GM12878 (cell line): ENCODE measurements around the gene ZNF329. TPM values are rescaled to one million over a fixed set of nuclear protein-coding genes. Genes with fewer than 3 reads are reported as not detected.

Experiments
- ATAC-seq: fragments of 200-7000 bp; cut with Tn5 transposase; 3 replicates; pipeline ENCODE4 v1.9.1; 2020; ENCODE audit warnings: mild to moderate bottlenecking, moderate library complexity
- BruUV-seq: library from RNA; stranded (reverse); fragments of 400-500 nt; replicated peaks from 2 replicates; lab custom pipeline; 2021; lab: Mats Ljungman, UMichigan
- CTCF ChIA-PET: fragments of 300-600 bp; sonication (Branson Sonifier 250); formaldehyde crosslinking; extraction: SDS; loops from one replicate; lab custom pipeline; 2021; ENCODE audit warnings: inconsistent platforms; lab: Yijun Ruan, JAX
- POLR2A ChIA-PET: fragments of 350-600 bp; formaldehyde crosslinking; extraction: SDS; loops from one replicate; lab custom pipeline; 2021; ENCODE audit warnings: inconsistent platforms; lab: Charles Lee
- RAD21 ChIA-PET: fragments of 300-600 bp; sonication (Branson Sonifier 250); formaldehyde crosslinking; loops from one replicate; lab custom pipeline; 2023; ENCODE audit warnings: antibody characterized with exemption; ENCODE audit not compliant: unreplicated experiment; lab: Charles Lee
- SMC1A ChIA-PET: fragments of 300-600 bp; sonication (Branson Sonifier 250); formaldehyde crosslinking; loops from one replicate; lab custom pipeline; 2023; ENCODE audit not compliant: unreplicated experiment, uncharacterized antibody; lab: Charles Lee
- DNase-seq: peaks from one replicate; pipeline ENCODE4 v3.0.0-alpha.2; 2011; ENCODE audit warnings: low read depth, low spot score
- FAIRE-seq: peaks from 3 replicates; lab custom pipeline; 2011; peaks lifted over from hg19 to GRCh38; lab: Jason Lieb, UNC
- H2AFZ ChIP-seq: 2 replicates; pipeline ENCODE4 v1.6.0; 2011; ENCODE audit warnings: low read depth, low read length, control low read depth; ENCODE audit not compliant: control insufficient read depth
- H3K27ac ChIP-seq: 2 replicates; pipeline ENCODE4 v1.5.1; 2011; ENCODE audit warnings: control low read depth; ENCODE audit not compliant: control insufficient read depth, insufficient read depth
- H3K27me3 ChIP-seq, 2 experiments: replicated peaks in 1 of 2; 2 replicates each; pipeline versions ENCODE4 v1.6.0 to v1.6.1; 2011; ENCODE audit warnings: low read length in 1 of 2; ENCODE audit not compliant: control insufficient read depth in 2 of 2, insufficient read depth in 2 of 2
- H3K36me3 ChIP-seq, 2 experiments: 2 replicates each; pipeline ENCODE4 v1.5.1; 2011; ENCODE audit warnings: low read length in 1 of 2; ENCODE audit not compliant: control insufficient read depth in 2 of 2, insufficient read depth in 2 of 2
- H3K4me1 ChIP-seq: 2 replicates; pipeline ENCODE4 v1.6.1; 2011; ENCODE audit warnings: mild to moderate bottlenecking, low read length, moderate library complexity, mixed read lengths; ENCODE audit not compliant: control insufficient read depth, insufficient read depth
- H3K4me2 ChIP-seq: 2 replicates; pipeline ENCODE4 v1.6.0; 2011; ENCODE audit warnings: control low read depth; ENCODE audit not compliant: control insufficient read depth, insufficient read depth
- H3K4me3 ChIP-seq: fragments of 200-600 bp; sonication (generic); 2 replicates; pipeline ENCODE4 v1.5.1; 2016
- H3K79me2 ChIP-seq: 2 replicates; pipeline ENCODE4 v1.6.0; 2011; ENCODE audit warnings: low read length; ENCODE audit not compliant: control insufficient read depth, insufficient read depth
- H3K9ac ChIP-seq: 2 replicates; pipeline ENCODE4 v1.8.0; 2011; ENCODE audit warnings: low read length, control low read depth, mixed read lengths; ENCODE audit not compliant: control insufficient read depth, insufficient read depth
- H3K9me3 ChIP-seq: replicated peaks from 3 replicates; pipeline ENCODE4 v1.5.1; 2011; ENCODE audit warnings: mild to moderate bottlenecking, low read length; ENCODE audit not compliant: control insufficient read depth, insufficient read depth
- H4K20me1 ChIP-seq: 2 replicates; pipeline ENCODE4 v1.6.0; 2011; ENCODE audit not compliant: control insufficient read depth, insufficient read depth
- ATF2 ChIP-seq: IDR thresholded peaks from 2 replicates; pipeline ENCODE4 v1.6.1; 2012; ENCODE audit warnings: low read length, inconsistent platforms
- BACH1 ChIP-seq: fragments of 450-650 bp; IDR thresholded peaks from 2 replicates; pipeline ENCODE4 v1.6.1; 2017; ENCODE audit warnings: mild to moderate bottlenecking, borderline replicate concordance
- CBX3 ChIP-seq: fragments of 200-600 bp; sonication (generic); IDR thresholded peaks from 2 replicates; pipeline ENCODE4 v1.6.1; 2016; ENCODE audit warnings: low read depth, borderline replicate concordance
- CREM ChIP-seq: IDR thresholded peaks from 2 replicates; pipeline ENCODE4 v1.6.1; 2014; ENCODE audit warnings: antibody characterized with exemption, low read depth
- ELK1 ChIP-seq: IDR thresholded peaks from 2 replicates; pipeline ENCODE4 v1.6.1; 2012; ENCODE audit warnings: low read depth, low read length, improper control_type of control experiment
- MYB ChIP-seq: fragments of 150-350 bp; IDR thresholded peaks from 2 replicates; pipeline ENCODE4 v1.6.1; 2014; ENCODE audit warnings: mild to moderate bottlenecking, low read depth, low read length, borderline replicate concordance
- MYC ChIP-seq: IDR thresholded peaks from 2 replicates; pipeline ENCODE4 v1.6.1; 2011; ENCODE audit warnings: mild to moderate bottlenecking, low read length, moderate library complexity, inconsistent platforms; ENCODE audit not compliant: insufficient read depth, insufficient replicate concordance, insufficient read length, severe bottlenecking
- NRF1 ChIP-seq: conservative IDR thresholded peaks from 2 replicates; pipeline ENCODE4 v1.6.1; 2011; ENCODE audit warnings: mild to moderate bottlenecking, low read depth, low read length, improper control_type of control experiment
- SRF ChIP-seq, 2 experiments: IDR thresholded peaks; 2 replicates each; pipeline ENCODE4 v1.6.1; 2011; ENCODE audit warnings: low read depth in 2 of 2, low read length in 2 of 2, mild to moderate bottlenecking in 1 of 2, moderate library complexity in 1 of 2
- TARDBP ChIP-seq: IDR thresholded peaks from 2 replicates; pipeline ENCODE4 v1.6.1; 2016; ENCODE audit warnings: borderline replicate concordance
- YY1 ChIP-seq: IDR thresholded peaks from 2 replicates; pipeline ENCODE4 v1.6.1; 2011; ENCODE audit warnings: low read depth, mild to moderate bottlenecking, low read length
- WGBS: methylation state at CpG from one replicate; pipeline ENCODE4 v1.1.6; 2016; ENCODE audit warnings: low lambda C conversion rate; ENCODE audit not compliant: insufficient replicate concordance, insufficient coverage; ENCODE audit errors: missing lambda C conversion rate; 5-methylcytosine and 5-hydroxymethylcytosine counted together
- in situ Hi-C: fragments of 300-500 bp; cut with MboI; formaldehyde crosslinking; loops from 9 replicates; pipeline ENCODE4 v1.14.3; 2018; ENCODE audit warnings: mixed read lengths
- intact Hi-C: fragments of 100-400 bp; cut with micrococcal nuclease; formaldehyde crosslinking; loops from one replicate; pipeline ENCODE4 v1.14.2; 2022; ENCODE audit not compliant: unreplicated experiment
- polyA plus RNA-seq, 11 experiments: library from polyadenylated mRNA; depleted of rRNA in 4 of 11; unstranded in 6 of 11; stranded (reverse) in 5 of 11; fragments of >200 nt; fragmentation: Nextera tagmentation in 4 of 11; fragmentation: Illumina TruSeq in 1 of 11; extraction: Ambion mirVana in 4 of 11; extraction: Trizol in 1 of 11; gene quantifications; 1 replicate in 1 of 11; 2 replicates in 10 of 11; pipeline versions ENCODE4 v1.2.1 to v1.2.3, GENCODE V29; 2011 to 2016; ENCODE audit warnings: inconsistent platforms in 2 of 11, missing spikeins in 2 of 11, low read depth in 1 of 11
- total RNA-seq, 4 experiments: library from RNA; depleted of rRNA in 3 of 4; stranded (reverse); fragments of >200 nt in 3 of 4; fragmentation: Illumina TruSeq in 1 of 4; extraction: Trizol in 1 of 4; gene quantifications; 2 replicates each; pipeline versions ENCODE4 v1.2.1 to v1.2.3, GENCODE V29; 2013 to 2021
- TF ChIP-seq, protein P1 (sequence below): IDR thresholded peaks from 2 replicates; pipeline ENCODE4 v1.6.1; 2012; ENCODE audit warnings: low read depth, low read length, improper control_type of control experiment

ZNF329 gene
- total and polyA plus RNA-seq, 10 of the 15 experiments (the other 5 are each of a cell fraction or from before 2014, with no cell fraction given) = 0.11 to 4.7 (median 0.56) TPM; not detected in 1

DNA sequence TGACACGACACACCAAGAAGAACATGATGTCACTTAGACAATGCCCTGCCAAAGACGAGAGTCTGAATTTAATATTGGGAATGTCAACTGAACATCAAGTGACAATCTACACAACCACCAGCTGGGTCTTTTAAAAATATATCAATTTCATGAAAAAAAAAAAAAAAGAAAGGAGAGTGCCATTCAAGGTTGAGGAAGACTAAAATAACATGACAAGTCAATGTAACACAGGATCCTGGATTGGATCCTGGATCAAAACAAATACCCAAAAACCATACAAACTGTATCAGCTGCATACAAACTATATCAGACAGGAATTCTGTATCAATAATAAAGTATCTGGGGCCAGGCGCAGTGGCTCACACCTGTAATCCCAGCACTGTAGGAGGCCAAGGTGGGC, 4.7 kb downstream of the ZNF329 start:
- no peak for TF ChIP-seq ELK1
- no peak for TF ChIP-seq NRF1
- no peak for TF ChIP-seq MYC
- no peak for TF ChIP-seq MYB
- TF ChIP-seq BACH1 = no peak
- no peak for TF ChIP-seq YY1
- TF ChIP-seq, protein P1, sequence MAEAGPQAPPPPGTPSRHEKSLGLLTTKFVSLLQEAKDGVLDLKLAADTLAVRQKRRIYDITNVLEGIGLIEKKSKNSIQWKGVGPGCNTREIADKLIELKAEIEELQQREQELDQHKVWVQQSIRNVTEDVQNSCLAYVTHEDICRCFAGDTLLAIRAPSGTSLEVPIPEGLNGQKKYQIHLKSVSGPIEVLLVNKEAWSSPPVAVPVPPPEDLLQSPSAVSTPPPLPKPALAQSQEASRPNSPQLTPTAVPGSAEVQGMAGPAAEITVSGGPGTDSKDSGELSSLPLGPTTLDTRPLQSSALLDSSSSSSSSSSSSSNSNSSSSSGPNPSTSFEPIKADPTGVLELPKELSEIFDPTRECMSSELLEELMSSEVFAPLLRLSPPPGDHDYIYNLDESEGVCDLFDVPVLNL = no peak
- no peak for TF ChIP-seq SRF (IDR thresholded peaks at IDR 0.05; ENCODE audit: low read depth in 2 of 2, low read length in 2 of 2)
- TF ChIP-seq TARDBP = no peak
- TF ChIP-seq ATF2 = no peak
- no peak for TF ChIP-seq CREM
- no peak for TF ChIP-seq CBX3
- Histone ChIP-seq H3K9me3 (peaks cover 8% of the 10 kb centered on the region; the same call in 2 of the 3 replicates), H3K4me3 (no peak overlapping the region), H4K20me1 (no peaks in the 10 kb centered on the region), H3K4me2 (no peak overlapping the region), H3K27ac (no peak overlapping the region), H3K79me2 (no peaks in the 10 kb centered on the region), H3K4me1 (no peaks in the 10 kb centered on the region), H3K36me3 (no peaks in the 10 kb centered on the region), H3K9ac (no peak overlapping the region), H3K27me3 (no peaks in the 10 kb centered on the region), H2AFZ (no peak overlapping the region)
- ChIA-PET POLR2A (no interaction called here), SMC1A (no interaction called here), RAD21 (no interaction called here), CTCF (no interaction called here)
- WGBS = 98% methylated on average over 3 of the region's 3 CpGs
- in situ Hi-C loops (no loop called here), intact Hi-C loops (no loop called here)
- BruUV-seq = no TSS peak
- ATAC-seq (no peak), FAIRE-seq (no peak), DNase-seq (no peak)
